Ovary (tissue), 3 donors: ENCODE results near the gene AKAP12.

Source experiments
- CTCF ChIP-seq, 3 donors: fragments of 450-650 bp in 2 of 3; fragments of 200-600 bp in 1 of 3; IDR thresholded peaks; one replicate each; pipeline versions ENCODE4 v1.5.1 to v1.8.0; 2016 to 2022; ENCODE audit warnings: antibody characterized with exemption in 3 of 3, mild to moderate bottlenecking in 1 of 3
- EP300 ChIP-seq: sonication (generic); formaldehyde crosslinking; IDR thresholded peaks from one replicate; pipeline ENCODE4 v1.6.1; 2017; ENCODE audit warnings: antibody characterized with exemption
- donor health status: DM: no; HTN: no; CAD: no.

GRCh38 chr6:151242420-151242861 lies 2.7 kb downstream of the AKAP12 start:
- TF ChIP-seq CTCF (IDR thresholded peaks at IDR 0.05) (no peak), EP300 (no peak)
